GM21576 (cell line): Measurements from ENCODE around the gene TMEM92.

Source experiments
- ATAC-seq: cut with Tn5 transposase; IDR thresholded peaks from one replicate; pipeline ENCODE4 v1.9.1; 2021; ENCODE audit warnings: mild to moderate bottlenecking, moderate library complexity; ENCODE audit not compliant: unreplicated experiment

The TMEM92 gene

DNA sequence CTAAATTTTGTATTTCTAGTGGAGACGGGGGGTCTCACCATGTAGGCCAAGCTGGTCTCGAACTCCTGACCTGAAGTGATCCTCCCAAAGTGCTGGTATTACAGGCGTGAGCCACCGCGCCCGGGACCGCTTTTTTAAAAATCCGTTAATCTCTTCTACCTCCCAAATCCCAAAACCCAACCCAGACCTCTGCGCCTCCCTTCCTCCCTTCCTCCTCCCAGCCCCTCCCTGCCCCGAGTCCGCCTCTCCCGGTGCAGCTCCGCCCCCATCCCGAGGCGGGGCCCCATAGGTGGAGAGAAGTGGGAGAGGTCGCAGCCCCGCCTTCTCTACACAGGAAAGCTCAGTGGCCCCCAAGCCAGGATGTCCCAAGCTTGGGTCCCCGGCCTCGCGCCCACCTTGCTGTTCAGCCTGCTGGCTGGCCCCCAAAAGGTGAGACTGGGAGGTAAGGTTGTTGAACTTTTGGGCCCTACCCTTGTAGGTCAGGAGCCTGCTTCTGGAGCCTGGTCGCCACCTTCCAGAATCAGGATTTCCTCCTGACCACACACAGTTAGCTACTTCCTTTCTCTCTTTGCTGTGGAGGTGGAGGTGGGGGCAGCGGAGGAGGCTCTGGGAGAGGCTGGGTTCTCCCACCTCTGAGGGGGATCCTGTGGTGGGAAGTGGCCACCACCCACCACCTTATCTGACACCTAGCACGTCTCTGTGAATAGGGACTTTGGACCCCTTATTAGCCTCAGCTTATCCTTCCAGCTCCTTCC lies at the start of gene TMEM92:
Gene TMEM92 (plus strand): TSS at position 325 of the 755 bp plus-strand sequence. CDS start 36 bp downstream, at position 361.
- ATAC-seq = no peak

DNA sequence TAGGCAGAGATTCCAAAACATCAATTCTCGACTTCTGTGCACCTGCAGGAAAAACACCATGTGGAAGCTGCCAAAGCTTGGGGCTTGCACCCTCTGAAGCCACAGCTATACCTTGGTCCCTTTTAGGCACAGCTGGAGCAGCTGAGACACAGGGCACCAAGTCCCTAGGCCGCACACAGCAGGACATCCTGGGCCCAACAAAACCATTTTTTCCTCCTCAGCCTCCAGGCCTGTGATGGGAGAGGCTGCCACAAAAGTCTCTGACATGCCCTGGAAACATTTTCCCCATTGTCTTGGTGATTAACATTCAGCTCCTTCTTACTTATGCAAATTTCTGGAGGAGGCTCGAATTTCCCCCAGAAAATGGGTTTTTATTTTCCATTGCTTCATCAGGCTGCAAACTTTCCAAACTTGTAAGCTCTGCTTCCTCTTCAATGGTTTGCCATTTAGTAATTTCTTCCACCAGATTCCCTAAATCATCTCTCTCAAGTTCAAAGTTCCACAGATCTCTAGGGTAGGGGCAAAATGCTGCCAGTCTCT lies 48.5 kb upstream of the TMEM92 start:
- ATAC-seq = no peak

DNA sequence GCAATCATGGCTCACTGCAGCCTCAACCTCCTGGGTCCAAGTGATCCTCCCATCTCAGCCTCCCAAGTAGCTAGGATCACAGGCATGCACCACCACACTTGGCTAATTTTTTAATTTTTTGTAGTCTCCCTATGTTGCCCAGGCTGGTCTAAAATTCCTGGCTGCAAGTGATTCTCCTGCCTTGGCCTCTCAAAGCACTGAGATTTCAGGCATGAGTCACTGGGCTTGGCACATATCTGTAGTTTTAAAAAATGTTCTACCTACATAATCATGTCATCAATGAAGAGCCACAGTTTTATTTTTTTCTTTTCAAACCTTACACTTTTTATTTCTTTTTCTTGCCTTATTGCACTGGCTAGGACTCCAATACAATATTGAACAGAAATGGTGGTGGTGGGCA lies 39.7 kb upstream of the TMEM92 start:
- ATAC-seq = no peak

DNA sequence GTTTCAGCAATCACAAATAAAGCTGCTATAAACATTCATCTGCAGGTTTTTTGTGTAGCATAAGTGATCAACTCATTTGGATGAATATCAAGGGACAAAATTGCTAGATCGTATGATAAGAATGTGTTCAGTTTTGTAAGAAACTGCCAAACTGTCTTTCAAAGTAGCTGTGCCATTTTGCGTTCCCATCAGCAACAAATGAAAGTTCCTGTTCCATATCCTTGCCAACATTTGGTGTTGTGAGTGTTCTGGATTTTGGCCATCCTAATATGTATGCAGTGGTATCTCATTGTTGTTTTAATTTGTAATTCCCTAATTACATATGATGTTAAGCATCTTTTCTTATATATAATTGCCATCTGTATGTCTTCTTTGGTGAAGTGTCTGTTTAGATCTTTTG lies 36.4 kb upstream of the TMEM92 start:
- ATAC-seq = no peak

DNA sequence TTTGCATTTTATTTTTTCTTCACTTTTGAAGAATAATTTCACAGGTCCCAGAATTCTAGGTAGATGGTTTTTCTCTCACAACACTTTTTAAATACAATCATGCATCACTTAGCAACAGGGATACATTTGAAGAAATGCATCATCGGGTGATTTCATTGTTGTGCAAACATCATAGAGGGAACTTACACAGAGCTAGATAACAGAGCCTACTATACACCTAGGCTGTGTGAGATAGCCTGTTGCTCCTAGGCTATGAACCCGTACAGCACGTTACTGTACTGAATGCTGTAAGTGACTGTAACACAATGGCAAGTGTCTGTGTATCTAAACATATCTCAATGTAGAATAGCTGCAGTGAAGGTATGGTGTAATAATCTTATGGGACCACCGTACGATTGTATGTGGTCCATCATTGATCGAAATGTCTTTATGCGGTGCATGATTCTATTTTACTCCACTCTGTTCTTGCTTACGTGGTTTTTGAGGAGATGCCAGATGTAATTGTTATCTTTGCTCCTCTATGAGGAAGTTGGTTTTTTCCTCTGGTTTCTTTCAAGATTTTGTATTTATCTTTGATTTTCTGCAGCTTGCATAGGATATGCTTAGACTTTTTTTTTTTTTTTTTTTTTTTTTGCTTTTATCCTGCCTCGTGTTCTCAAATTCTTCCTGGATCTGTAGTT lies 35.5 kb upstream of the TMEM92 start:
- no peak for ATAC-seq

DNA sequence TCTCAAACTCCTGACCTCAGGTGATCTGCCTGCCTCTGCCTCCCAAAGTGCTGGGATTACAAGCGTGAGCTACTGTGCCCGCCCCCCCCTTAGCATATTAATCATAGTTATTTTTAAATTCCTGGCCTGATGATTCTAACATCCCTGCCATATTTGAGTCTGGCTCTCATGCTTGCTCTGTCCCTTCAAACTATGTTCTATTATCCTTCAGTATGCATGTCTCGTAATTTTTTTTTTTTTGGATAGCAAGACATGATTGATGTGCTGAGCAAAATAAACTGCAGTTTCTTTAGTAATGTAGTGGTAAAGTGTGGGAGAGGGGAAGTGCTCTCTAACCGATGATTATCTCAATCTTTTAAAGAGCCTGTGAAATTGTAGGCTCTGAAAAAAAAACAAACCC lies 34.3 kb upstream of the TMEM92 start:
- ATAC-seq = no peak

DNA sequence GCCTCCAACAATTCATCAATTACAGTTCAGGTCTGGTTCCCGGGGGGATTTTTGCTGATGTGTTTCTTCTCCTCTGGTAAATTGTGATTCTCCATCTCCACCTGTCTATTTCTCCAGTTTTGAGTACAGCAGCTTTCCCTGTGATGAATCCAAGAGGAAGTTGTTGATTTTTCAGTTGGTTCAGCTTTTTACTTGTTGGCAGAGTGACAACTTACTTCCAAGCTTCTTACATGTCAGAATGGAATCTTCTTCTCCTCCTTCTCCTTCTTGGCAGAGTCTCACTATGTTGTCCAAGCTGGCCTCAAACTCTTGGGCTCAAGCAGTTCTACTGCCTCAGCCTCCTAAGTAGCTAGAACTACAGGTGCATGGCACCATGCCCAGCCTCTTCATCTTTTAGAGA lies 33.4 kb upstream of the TMEM92 start:
- ATAC-seq = no peak

DNA sequence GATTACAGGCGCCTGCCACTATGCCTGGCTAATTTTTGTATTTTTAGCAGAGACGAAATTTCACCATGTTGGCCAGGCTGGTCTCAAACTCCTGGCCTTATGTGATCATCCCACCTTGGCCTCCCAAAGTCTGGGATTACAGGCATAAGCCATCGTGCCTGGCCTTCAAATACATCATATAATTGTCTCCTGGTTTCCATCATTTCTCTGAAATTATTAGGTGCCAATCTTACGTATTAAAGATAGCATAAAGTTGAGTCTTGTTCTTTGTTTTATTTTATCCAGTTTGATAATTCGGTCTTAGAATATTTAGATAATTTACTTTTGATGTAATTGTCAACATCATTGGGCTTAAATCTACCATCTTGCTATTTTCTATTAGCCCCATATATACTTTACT lies 32.8 kb upstream of the TMEM92 start:
- no peak for ATAC-seq

DNA sequence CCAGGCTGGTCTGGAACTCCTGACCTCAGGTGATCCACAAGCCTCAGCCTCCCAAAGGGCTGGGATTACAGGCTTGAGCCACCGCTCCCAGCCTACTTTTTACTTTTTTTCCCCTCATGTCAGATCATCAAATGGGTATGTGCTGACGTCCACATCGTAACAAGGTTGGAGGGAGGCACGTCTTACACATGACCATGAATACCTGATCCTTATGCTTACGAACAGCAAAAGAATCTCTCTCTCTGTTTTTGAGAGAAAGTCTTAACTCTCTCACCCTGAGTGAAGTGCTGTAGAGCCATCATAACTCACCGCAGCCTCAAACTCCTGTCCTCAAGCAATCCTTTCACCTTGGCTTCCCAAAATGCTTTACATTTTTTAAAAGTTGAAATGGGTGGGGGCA lies 29.5 kb upstream of the TMEM92 start:
- no peak for ATAC-seq

DNA sequence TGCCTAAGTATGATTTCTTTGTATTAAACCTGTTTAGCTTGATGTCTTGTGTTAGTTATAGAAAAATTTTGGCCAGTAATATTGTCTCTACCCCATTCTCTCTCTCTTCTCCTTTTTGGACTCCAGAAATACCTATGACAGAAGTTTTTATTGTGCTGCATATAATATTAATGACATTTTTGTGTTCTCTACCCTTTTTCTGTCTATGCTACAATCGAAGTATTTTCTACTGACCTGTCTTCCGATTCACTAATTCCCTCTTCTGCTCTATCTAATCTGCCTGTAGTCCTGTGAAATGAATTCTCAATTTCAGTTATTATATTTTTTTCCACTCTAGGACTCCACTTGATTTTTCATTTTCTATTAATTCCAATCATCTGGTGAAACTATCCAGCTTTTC lies 26.0 kb upstream of the TMEM92 start:
- ATAC-seq = no peak

DNA sequence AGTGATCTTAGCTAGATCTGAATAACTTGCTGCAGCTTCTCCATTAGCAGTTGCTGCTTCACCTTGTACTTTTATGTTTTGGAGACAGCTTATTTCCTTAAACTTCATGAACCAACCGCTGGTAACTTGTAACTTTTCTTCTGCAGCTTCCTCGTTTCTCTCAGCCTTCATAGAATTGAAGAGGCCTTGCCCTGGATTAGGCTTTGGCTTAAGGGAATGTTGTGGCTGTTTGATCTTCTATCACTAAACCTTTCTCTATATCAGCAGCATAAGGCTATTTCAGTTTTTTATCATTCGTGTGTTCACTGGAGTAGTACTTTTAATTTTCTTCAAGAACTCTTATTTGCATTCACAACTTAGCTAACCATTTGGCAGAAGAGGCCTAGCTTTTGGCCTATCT lies 21.5 kb upstream of the TMEM92 start:
- no peak for ATAC-seq

DNA sequence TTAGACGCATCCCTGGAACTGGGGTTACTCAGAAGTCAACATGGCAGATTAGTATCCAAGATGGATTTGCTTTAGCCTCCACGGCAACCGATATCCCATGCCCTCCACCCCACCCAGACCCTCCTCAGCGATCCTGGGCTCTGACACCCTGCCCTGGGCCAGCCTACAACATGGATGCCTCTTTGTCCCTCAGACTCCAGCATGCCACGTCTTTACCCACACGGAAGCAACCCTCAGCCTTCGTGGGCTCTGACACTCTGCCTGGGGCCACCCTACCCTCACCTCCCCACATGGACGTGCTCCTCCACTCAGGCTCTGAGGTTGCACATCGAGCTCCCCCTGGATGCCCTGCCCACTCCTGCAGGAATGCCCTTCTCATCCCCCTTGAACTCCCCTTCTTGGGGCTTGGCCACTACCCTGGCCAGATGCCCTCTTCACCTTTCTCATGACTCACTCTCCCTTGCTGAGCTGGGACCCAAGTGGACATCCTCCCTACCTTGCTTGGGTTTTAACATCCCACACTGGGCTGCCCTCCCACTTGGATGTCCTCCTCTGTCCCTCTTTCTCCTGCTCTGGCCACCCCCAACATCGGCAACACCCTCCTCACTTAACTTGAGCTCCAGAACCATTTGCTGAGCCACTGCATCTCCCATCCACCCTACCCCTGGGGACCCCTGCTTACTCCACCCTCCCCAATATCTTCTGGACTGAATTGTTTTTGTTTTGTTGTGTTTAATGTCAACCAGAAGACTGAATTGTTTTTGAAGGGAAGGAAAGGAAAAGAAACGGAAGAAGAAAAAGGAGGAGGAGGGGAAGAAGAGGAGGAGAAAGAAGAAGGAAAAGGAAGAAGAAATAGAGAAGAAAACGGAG lies 18.3 kb upstream of the TMEM92 start:
- no peak for ATAC-seq

DNA sequence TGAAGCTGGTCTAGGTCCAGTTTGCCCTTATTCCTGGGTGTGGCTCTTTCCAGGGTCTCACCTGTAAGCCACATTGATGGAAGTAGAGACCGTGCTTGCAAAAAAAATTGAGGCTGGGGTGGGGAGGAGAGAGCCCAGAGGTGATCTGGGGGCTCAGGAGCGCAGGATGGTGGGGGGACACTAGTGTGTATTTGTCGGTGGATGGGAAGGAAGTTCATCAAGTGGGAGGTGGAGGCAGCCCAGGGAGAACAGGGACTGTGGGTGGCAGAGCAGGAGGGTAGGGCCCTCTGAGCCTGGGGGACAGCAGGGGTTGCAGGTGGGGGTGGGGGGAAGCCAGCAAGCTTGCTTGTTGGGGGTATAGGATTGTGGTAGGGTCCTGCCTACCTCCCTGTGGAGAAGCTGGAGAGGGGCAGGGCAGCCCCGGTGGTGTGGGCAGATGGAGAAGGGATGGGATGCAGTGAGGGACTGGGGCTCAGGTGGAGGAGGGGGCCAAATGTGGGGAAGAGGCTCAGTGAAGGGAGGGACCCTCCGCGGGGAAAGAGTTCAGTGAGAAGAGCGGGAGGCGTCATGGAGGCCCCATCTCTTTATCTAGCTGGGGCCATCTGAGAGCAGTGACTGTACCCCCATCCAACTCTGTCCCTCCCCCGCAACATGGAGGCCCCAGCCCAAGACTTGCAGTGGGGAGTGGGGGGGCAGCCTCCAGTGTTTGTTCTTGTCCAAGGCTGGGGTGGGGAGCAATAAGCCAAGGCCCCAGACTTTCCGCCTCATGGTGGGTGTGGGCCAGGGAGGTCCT lies 17.2 kb upstream of the TMEM92 start:
- ATAC-seq = no peak

DNA sequence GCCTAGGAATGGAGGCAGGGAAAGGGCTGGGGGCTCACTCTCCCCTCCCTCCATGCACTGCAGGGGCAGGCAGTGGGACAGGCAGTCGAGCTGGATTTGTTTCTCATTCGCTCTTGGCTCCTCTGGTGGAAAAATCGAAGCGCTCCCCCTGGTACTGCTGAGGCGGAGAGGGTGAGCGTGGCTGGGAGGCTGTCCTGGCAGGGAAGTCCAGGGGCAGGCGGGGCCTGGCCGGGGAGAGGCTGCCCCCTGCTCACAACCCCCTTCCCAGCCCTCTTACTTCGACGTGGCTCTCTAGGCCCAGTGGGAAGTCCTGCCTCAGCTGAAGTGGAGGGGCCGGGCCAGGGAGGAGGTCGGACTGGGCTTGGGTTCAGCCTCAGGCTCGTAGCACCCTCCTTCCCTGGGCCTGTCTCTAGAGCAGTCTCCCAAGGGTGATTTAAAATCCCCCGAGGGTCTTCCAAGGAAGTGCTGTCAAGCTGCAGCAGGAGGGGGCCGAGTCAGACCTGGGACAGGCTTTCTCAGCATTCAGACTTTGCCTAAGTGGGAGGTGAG lies 16.5 kb upstream of the TMEM92 start:
- ATAC-seq = no peak

DNA sequence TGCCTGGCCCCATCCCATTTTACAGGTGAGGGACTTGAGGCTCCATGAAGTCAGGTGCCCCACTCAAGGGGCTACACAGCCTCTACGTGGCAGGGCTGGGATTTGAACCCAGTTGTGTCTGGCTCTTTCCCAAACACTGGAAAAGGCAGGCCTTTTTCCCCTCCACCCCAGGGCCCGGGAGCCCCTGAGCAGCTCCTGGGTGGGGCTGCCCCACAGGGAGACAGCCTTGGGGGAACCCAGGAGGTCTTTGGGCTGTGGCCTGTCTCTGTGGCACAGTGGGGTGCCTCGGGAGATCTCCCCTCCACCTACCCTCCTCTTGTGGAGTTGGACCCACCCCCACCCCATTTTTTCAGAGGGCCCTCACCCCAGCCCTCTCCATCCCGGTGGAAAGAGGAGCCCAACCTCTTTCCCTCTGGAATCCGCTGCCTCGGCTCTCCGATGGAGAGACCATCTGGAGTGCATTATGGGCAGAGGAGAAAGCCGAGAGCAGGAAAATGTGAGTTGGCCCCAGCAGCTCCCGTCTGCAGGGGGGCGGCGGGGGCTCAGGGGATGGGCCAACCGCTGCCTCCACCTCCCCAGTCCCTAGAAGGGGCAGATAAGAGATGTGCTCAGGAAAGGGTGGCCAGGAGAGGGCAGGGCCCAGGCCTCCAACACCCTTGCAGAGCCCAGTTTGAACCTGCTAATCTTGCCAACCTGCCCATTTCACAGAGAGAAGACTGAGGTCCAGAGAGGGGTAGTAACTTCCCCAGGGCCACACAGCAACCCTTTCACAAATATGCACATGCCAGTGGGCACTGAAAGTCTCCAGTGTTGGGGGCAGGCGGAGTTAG lies 15.4 kb upstream of the TMEM92 start:
- ATAC-seq = no peak

DNA sequence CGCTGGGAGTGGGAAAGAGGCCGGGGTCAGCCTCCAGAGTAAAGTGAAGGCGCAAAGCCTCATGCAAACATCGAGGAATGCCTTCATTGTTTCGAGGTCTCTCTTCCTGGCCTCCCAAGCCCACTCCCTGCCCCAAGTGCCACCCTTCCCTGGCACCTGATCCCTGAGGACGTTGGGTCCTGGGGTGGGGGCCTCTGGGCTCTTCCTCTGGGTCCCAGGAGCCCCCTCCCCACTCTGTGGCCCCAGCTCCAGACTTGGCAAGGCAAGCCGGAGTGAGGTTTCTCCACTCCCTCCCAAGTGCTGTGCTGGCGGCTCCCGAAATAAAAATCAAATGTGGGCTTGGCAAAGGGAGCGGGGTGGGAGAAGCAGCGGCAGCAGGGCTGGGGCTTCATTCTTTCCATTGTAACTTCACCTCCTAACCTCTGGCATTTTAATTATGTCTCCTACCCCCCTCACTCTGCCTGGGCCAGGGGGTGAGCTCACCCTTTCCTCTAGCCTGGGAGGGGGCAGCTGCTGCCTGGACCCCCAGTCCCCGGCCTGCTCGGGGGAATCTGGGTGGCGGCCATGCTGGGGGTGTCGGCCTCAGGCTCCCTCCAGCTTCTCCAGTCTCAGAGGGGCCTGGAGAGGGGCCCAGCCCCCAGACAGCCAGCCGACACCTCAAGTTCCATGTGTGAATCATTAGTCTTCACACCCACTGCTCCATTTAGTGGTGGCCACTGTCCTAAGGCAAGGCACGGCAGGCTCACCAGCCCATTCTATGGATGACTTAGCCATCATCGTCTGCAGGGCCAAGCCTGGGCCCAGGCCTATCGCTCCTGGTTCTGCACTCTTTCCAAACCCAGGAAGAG lies 14.6 kb upstream of the TMEM92 start:
- ATAC-seq = no peak

DNA sequence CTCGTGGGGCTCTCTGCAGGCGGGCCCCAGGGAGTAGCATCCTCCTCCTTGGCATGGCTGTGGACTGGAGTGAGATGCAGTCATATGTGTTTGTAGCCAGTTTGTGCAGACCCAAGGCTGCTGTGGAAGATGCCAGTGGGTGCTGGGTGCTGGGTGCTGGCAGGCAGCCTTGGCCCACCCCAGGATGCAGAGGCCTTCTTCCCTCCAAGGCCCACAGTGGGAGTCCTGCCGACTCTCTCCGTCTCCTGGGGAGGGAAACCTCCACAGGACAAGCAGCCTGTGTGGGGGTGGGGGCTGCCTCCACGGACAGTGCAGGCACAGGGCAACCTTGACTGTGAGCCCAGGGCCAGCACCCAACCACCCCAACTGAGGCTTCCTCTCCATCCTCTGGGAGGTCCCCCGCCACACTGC lies 13.8 kb upstream of the TMEM92 start:
- no peak for ATAC-seq

DNA sequence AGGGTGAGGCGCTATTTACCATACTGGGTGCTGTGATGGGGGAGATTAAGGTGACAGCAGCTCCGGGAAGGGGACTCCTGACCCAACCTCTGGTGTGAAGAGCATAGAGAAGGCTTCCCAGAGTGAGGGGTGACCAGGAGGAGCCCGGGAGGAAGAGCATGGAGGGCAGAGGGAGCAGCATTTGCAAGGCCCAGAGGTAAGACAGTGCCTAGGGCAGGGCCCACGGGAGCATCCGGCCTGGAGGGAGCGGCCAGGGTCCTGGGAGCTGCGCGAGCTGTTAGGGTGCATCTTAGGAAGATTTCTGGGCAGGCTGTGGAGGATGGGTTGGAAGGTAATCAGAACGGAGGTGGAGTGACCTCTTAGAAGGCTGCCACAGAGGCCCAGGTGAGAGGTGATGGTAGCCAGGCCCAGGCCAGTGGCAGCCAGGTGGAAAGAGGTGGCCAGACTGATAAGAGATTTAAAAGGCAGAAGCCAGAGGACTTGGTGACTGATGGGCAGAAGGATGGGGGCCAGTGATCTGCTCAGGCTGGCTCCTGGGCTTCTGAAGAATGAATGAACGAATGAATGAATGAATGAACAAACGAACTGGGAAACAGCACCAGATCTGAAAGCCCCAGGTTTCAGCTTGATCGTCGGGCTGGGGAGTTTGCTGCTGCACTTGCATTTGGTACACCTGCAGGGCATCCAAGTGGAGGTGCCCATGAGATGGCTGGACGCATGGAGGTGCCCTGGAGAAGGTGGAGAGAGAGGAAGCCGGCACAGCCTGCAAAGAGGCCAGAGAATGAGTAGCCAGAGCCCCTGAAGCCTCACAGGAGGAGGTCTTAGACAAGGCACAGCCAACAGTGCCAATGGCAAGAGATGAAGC lies 13.0 kb upstream of the TMEM92 start:
- no peak for ATAC-seq
